Esophagus muscularis mucosa (tissue), 3 donors: Measurements from ENCODE around the gene TESK2.

Experiments used
- CTCF ChIP-seq, 3 experiments: fragments of 200-600 bp in 2 of 3; fragments of 450-650 bp in 1 of 3; sonication (generic) in 2 of 3; IDR thresholded peaks; one replicate each; pipeline ENCODE4 v1.5.1; 2017 to 2019; ENCODE audit warnings: antibody characterized with exemption in 3 of 3, mild to moderate bottlenecking in 2 of 3, moderate library complexity in 1 of 3
- POLR2A ChIP-seq: fragments of 450-650 bp; IDR thresholded peaks from one replicate; pipeline ENCODE4 v1.6.1; 2017; ENCODE audit warnings: antibody characterized with exemption, moderate library complexity, mild to moderate bottlenecking, low read depth

GRCh38 chr1:45493116-45493697 lies 2.2 kb upstream of the TESK2 start:
- TF ChIP-seq CTCF (IDR thresholded peaks at IDR 0.05) (peak; percentile 52 to 71 (median 62)), POLR2A (no peak)
